ENCODE data around the gene PTPRZ1. TPM values are rescaled to one million over a fixed set of nuclear protein-coding genes. Genes with fewer than 3 reads are reported as not detected.
A peak's percentile ranks its signal among the peaks of the same experiment; 100 is the strongest.

The PTPRZ1 gene
- total and polyA plus RNA-seq, 2 of the 13 experiments (the other 11 are each of a cell fraction or from before 2014, with no cell fraction given) = not detected

GRCh38 chr7:121873289-121874194, 581 bp downstream of the PTPRZ1 start (continued):
- no peak for TF ChIP-seq BCLAF1 (IDR thresholded peaks at IDR 0.05)
- TF ChIP-seq ZNF441 (CRISPR knock-in tag; IDR thresholded peaks at IDR 0.05; ENCODE audit: borderline replicate concordance) = no peak
- TF ChIP-seq ZKSCAN8 (CRISPR knock-in tag; IDR thresholded peaks at IDR 0.05; ENCODE audit: borderline replicate concordance) = no peak
- TF ChIP-seq HOXD1 (CRISPR knock-in tag; IDR thresholded peaks at IDR 0.05) = no peak
- TF ChIP-seq NKX3-1 (CRISPR knock-in tag; IDR thresholded peaks at IDR 0.05) = no peak
- TF ChIP-seq ZNF224 (CRISPR knock-in tag; IDR thresholded peaks at IDR 0.05) = no peak
- peak; percentile 32 for TF ChIP-seq ZNF883 (CRISPR knock-in tag; IDR thresholded peaks at IDR 0.05; ENCODE audit: not compliant biosample characterization)
- no peak for TF ChIP-seq RBM22 (optimal IDR thresholded peaks at IDR 0.05; ENCODE audit: low read length)
- 0 out of 2 replicates have a peak, but pooled peaks have one; percentile 12 for TF ChIP-seq ZNF646 (CRISPR knock-in tag; IDR thresholded peaks at IDR 0.05)
- peak; percentile 7; the same call in 1 of the 2 replicates for TF ChIP-seq ZNF687 (CRISPR knock-in tag; IDR thresholded peaks at IDR 0.05)
- no peak for TF ChIP-seq ZBTB34 (CRISPR knock-in tag; IDR thresholded peaks at IDR 0.05)
- 0 out of 2 replicates have a peak, but pooled peaks have one; percentile 46 for TF ChIP-seq ZSCAN29 (CRISPR knock-in tag; conservative IDR thresholded peaks at IDR 0.05)
- TF ChIP-seq RBAK (CRISPR knock-in tag; IDR thresholded peaks at IDR 0.05) = no peak
